Muscle of leg (tissue), 16 donors: Measurements from ENCODE around the gene MAIP1. TPM values are rescaled to one million over a fixed set of nuclear protein-coding genes. Genes with fewer than 3 reads are reported as not detected.
"Not testable (repeated sequence)": the region's sequence is repeated elsewhere in the genome, so short reads cannot be mapped to it uniquely, and the experiment has no call there.

Experiments
- DNase-seq: peaks from one replicate; pipeline ENCODE4 v3.0.0; 2013
- H3K27ac ChIP-seq: one replicate; pipeline ENCODE4 v1.5.1; 2013; ENCODE audit warnings: mild to moderate bottlenecking, low read length, control low read depth
- H3K27me3 ChIP-seq: one replicate; pipeline ENCODE4 v1.6.1; 2013; ENCODE audit warnings: low read length; ENCODE audit not compliant: control insufficient read depth, insufficient read depth
- H3K36me3 ChIP-seq: one replicate; pipeline ENCODE4 v1.6.1; 2013; ENCODE audit warnings: low read length; ENCODE audit not compliant: control insufficient read depth, insufficient read depth
- H3K4me1 ChIP-seq: one replicate; pipeline ENCODE4 v1.6.1; 2013; ENCODE audit warnings: low read length; ENCODE audit not compliant: control insufficient read depth, insufficient read depth
- H3K4me3 ChIP-seq: one replicate; pipeline ENCODE4 v1.5.1; 2013; ENCODE audit warnings: low read length, control low read depth
- H3K9me3 ChIP-seq: replicated peaks from 2 replicates; pipeline ENCODE4 v1.6.1; 2013; ENCODE audit warnings: low read depth, low read length; ENCODE audit not compliant: control insufficient read depth
- WGBS: methylation state at CpG from one replicate; pipeline ENCODE4 v1.1.5; 2013; ENCODE audit warnings: missing lambda C conversion rate; ENCODE audit not compliant: insufficient coverage; 5-methylcytosine and 5-hydroxymethylcytosine counted together
- long read RNA-seq, 11 donors: transcript quantifications; one replicate each; lab custom pipeline, GENCODE V29; 2026
- polyA plus RNA-seq, 8 donors: library from polyadenylated mRNA; unstranded; fragments of 120-200 nt; gene quantifications; one replicate each; pipeline versions ENCODE4 v1.2.1 to v1.2.3, GENCODE V29; 2013; ENCODE audit warnings: inconsistent platforms in 1 of 8, low replicate concordance in 1 of 8; ENCODE audit not compliant: insufficient read length in 8 of 8, insufficient read depth in 1 of 8
- total RNA-seq: library from RNA; stranded (reverse); fragments of 120-200 nt; gene quantifications from one replicate; pipeline ENCODE4 v1.2.4, GENCODE V29; 2013

The MAIP1 gene, protein sequence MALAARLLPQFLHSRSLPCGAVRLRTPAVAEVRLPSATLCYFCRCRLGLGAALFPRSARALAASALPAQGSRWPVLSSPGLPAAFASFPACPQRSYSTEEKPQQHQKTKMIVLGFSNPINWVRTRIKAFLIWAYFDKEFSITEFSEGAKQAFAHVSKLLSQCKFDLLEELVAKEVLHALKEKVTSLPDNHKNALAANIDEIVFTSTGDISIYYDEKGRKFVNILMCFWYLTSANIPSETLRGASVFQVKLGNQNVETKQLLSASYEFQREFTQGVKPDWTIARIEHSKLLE
- total RNA-seq (13.4 TPM), polyA plus RNA-seq (10 to 100 TPM; 16.2 to 21.3 (median 18.5) TPM)
- long read RNA-seq, donor 1, partial matches to known transcripts = 0 of 1 reads
- long read RNA-seq, donor 1, other reads (novel, unspliced or antisense) = 0 of 1 reads
- long read RNA-seq, donor 2, partial matches to known transcripts = 0 of 1 reads
- long read RNA-seq, donor 2, other reads (novel, unspliced or antisense) = 0 of 1 reads
- long read RNA-seq, donor 3, transcript MAIP1-202 (5 exons, 1,386 nt) = major isoform, 11 of 11 reads
- long read RNA-seq, donor 3, partial matches to known transcripts = 0 of 11 reads
- long read RNA-seq, donor 3, other reads (novel, unspliced or antisense) = 0 of 11 reads
- long read RNA-seq, donor 4, partial matches to known transcripts = 0 of 4 reads
- long read RNA-seq, donor 4, other reads (novel, unspliced or antisense) = 0 of 4 reads
- long read RNA-seq, donor 5, transcript MAIP1-202 (5 exons, 1,386 nt) = major isoform, 15 of 15 reads
- long read RNA-seq, donor 5, partial matches to known transcripts = 0 of 15 reads
- long read RNA-seq, donor 5, other reads (novel, unspliced or antisense) = 0 of 15 reads
- long read RNA-seq, donor 6, transcript MAIP1-202 (5 exons, 1,386 nt) = major isoform, 12 of 12 reads
- long read RNA-seq, donor 6, partial matches to known transcripts = 0 of 12 reads
- long read RNA-seq, donor 6, other reads (novel, unspliced or antisense) = 0 of 12 reads
- long read RNA-seq, donor 7, partial matches to known transcripts = 0 of 4 reads
- long read RNA-seq, donor 7, other reads (novel, unspliced or antisense) = 0 of 4 reads
- long read RNA-seq, donor 8, transcript MAIP1-202 (5 exons, 1,386 nt) = major isoform, 5 of 5 reads
- long read RNA-seq, donor 8, partial matches to known transcripts = 0 of 5 reads
- long read RNA-seq, donor 8, other reads (novel, unspliced or antisense) = 0 of 5 reads
- long read RNA-seq, donor 9, transcript MAIP1-202 (5 exons, 1,386 nt) = major isoform, 6 of 6 reads
- long read RNA-seq, donor 9, partial matches to known transcripts = 0 of 6 reads
- long read RNA-seq, donor 9, other reads (novel, unspliced or antisense) = 0 of 6 reads
- long read RNA-seq, donor 10, transcript MAIP1-202 (5 exons, 1,386 nt) = major isoform, 7 of 7 reads
- long read RNA-seq, donor 10, partial matches to known transcripts = 0 of 7 reads
- long read RNA-seq, donor 10, other reads (novel, unspliced or antisense) = 0 of 7 reads
- long read RNA-seq, donor 11, transcript MAIP1-202 (5 exons, 1,386 nt) = major isoform, 8 of 8 reads
- long read RNA-seq, donor 11, partial matches to known transcripts = 0 of 8 reads
- long read RNA-seq, donor 11, other reads (novel, unspliced or antisense) = 0 of 8 reads

DNA sequence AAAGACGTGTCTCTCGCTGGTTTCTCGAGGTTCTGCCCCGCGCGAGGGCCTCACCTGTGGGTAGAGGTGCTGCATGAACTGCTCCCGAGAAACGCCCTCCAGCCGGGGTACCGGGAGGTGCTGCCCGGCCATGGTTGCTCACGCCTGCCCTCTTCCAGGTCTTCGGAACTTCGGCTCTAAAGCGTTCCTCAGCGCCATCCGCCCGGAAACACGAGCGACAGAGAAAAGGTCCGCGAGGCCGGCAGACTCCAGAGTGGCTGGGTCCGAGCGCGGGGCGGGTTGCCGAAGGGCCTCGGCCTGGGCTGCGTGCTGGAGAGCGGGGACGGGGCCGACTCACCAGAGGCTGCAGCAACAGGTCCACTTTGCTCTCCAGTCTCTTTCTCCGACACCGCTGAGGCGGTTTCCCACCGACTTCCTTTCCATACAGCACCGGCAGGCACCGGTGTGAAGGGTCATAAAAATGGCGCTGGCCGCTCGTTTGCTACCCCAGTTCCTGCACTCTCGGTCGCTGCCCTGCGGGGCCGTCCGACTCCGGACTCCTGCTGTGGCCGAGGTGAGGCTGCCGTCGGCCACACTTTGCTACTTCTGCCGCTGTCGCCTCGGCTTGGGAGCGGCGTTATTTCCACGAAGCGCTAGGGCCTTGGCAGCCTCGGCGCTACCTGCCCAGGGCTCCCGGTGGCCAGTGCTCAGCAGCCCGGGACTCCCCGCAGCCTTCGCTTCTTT is at the start of gene MAIP1, which contains the start of gene TYW5:
TSS of gene MAIP1 (plus strand) at position 244 of the 723 bp plus-strand sequence. CDS start at position 461, 217 bp downstream.
TSS of gene TYW5 (minus strand) at position 153 of the 723 bp plus-strand sequence. CDS start at position 132, 21 bp downstream.
- no peaks in the 10 kb centered on the region for H3K9me3 ChIP-seq
- under 1% methylated on average over 64 of the region's 64 CpGs for WGBS
- H3K4me3 ChIP-seq = peak within 1 kb of the TSS; percentile 99
- peaks cover 18% of the 10 kb centered on the region for H3K4me1 ChIP-seq
- DNase-seq = peak; percentile 94
- peaks cover 6% of the 10 kb centered on the region for H3K36me3 ChIP-seq
- H3K27me3 ChIP-seq = no peaks in the 10 kb centered on the region
- H3K27ac ChIP-seq = peak within 1 kb of the TSS; percentile 97

DNA sequence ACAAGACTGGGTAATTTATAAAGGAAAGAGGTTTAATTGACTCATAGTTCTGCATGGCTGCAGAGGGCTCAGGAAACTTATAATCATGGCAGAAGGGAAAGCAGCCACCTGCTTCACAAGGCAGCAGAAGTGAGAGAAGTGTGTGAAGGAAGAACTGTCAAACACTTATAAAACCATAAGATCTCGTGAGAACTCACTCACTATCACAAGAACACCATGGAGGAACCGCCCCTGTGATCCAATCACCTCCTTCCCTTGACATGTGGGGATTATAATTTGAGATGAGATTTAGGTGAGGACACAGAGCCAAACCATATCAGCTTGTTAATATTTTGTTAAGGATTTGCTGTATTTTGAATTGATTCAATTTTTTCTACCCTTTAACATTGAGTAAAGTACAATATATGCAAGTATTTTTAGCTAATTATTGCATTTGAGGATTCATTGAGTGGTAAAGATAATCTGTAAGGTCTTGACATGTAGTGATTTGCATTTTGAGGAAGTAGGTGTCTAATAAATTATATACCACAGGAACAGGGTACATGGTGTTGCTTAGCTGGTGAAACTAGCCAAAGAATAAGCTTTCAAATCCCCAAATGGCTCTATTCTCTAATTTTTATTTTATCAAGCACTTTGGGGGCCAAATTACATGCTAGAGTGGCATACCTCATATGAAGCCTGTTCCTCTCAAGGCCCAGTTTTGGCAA is 48.2 kb upstream of the MAIP1 start:
- Histone ChIP-seq H3K4me3 (no peak overlapping the region), H3K27me3 (no peaks in the 10 kb centered on the region), H3K4me1 (peaks cover 8% of the 10 kb centered on the region), H3K9me3 (no peaks in the 10 kb centered on the region), H3K36me3 (no peaks in the 10 kb centered on the region), H3K27ac (no peak overlapping the region)
- no peak for DNase-seq
- no CpG with 5 or more reads among the region's 2 CpGs for WGBS

DNA sequence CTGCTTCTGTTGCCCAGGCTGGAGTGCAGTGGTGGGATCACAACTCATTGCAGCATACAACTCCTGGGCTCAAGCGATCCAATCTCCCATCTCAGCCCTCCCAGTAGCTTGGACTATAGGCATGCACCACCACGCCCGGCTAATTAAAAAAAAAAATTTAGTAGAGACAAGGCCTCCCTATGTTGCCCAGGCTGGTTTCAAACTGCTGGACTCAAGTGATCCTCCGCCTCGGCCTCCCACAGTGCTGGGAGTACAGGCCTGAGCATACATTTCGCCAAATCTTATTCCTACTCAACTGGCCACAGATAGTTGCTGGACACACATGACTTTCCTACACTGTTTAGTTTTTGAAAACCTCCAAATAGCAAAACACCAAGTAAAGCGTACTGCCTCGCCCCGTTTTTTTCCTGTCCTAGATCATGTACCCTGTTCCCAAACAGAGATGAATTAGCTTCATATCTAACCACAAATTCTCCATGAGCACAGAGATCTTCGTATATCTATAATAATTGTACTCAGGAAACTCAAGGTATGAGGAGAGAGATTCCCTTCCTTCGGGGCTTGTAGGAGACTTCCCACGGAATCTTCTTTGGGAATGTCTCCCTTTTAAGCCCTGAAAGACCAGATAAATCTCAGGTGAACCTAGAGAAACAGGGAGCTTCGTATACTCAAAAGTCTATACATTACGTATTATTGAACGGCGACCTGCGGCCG is 44.9 kb upstream of the MAIP1 start:
- peak; percentile 7 for DNase-seq
- Histone ChIP-seq H3K9me3 (no peaks in the 10 kb centered on the region), H3K4me1 (peaks cover 12% of the 10 kb centered on the region), H3K4me3 (peak overlapping the region; percentile 33), H3K27ac (peak overlapping the region; percentile 15), H3K36me3 (no peaks in the 10 kb centered on the region), H3K27me3 (no peaks in the 10 kb centered on the region)
- 43% methylated on average over 12 of the region's 18 CpGs for WGBS

DNA sequence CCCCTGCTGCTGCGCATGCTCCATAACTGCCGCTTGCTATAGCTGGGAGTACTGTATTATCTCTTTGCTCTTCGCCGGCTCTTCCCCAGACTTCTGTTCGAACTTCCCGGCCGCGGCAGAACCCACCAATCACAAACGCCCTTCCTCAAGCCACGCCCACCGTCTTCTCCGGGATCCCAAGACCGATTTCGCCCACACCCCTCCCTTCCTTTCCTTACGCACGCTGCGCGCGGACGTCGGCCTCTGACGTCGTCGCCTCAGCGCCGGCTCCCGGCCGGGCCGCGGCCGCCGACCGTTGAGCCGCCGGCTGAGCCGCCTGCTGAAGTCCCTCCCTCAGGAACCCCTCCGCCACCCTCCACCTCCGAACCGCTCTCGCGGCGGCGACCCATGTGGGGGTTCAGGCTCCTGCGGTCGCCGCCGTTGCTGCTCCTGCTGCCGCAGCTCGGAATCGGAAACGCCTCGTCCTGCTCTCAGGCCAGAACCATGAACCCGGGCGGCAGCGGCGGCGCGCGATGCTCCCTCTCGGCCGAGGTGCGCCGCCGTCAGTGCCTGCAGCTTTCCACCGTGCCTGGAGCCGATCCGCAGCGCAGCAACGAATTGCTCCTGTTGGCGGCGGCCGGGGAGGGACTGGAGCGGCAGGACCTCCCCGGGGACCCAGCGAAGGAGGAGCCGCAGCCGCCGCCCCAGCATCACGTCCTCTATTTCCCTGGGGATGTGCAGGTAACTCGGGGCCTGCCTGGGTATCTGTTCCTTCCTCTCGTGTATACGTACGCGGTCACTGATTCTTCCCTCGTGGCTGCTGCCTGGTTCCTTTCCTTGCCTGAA is 44.1 kb upstream of the MAIP1 start, which contains the start of gene C2orf69:
TSS of gene C2orf69 (plus strand) at position 242 of the 825 bp plus-strand sequence. CDS start at position 388, 146 bp downstream.
- Histone ChIP-seq H3K27me3 (no peaks in the 10 kb centered on the region), H3K36me3 (peaks cover 2% of the 10 kb centered on the region), H3K4me3 (peak within 1 kb of the TSS; percentile 95), H3K9me3 (no peaks in the 10 kb centered on the region), H3K27ac (peak within 1 kb of the TSS; percentile 98), H3K4me1 (peaks cover 12% of the 10 kb centered on the region)
- peak; percentile 98 for DNase-seq
- WGBS = under 1% methylated on average over 85 of the region's 85 CpGs

DNA sequence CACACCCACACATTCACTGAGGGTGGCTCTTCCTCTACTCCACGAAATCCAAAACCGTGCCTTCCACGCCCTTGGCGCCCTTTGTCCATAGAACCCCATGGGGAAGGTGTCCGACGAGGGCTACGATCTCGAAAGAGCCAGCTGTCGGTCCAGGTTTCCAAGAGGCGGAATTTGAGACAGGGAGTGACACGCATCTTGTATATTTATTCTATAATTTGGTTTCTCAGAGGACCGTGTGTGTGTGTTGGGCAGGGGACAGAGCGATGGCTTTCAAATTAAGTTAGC is 43.6 kb upstream of the MAIP1 start:
- peak; percentile 67 for DNase-seq
- H3K36me3 ChIP-seq = peaks cover 6% of the 10 kb centered on the region
- H3K27ac ChIP-seq = peak overlapping the region; percentile 98
- H3K4me1 ChIP-seq = peaks cover 12% of the 10 kb centered on the region
- 0% methylated on average over 6 of the region's 13 CpGs for WGBS
- H3K27me3 ChIP-seq = no peaks in the 10 kb centered on the region
- H3K9me3 ChIP-seq = no peaks in the 10 kb centered on the region
- peak overlapping the region; percentile 95 for H3K4me3 ChIP-seq

DNA sequence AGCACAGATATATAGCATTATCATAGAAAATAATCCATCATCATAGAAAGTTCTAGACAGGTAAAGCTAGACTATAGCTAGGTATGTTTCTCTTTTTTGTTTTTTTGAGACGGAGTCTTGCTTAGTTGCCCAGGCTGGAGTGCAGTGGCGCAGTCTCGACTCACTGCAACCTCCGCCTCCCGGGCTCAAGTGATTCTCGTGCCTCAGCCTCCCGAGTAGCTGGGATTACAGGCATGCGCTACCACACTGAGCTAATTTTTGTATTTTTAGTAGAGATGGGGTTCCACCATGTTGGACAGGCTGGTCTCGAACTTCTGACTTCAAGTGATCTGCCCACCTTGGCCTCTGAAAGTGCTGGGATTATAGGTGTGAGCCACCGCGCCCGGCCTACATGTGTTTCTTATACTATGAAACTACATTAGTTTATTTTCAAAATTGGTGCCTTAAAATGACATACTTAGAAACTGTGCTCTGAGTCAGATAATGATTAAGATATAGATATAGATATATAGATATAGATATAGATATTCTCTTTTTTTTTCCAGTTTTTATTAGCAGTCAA is 42.7 kb upstream of the MAIP1 start:
- WGBS = 78% methylated on average over 8 of the region's 12 CpGs
- peaks cover 13% of the 10 kb centered on the region for H3K36me3 ChIP-seq
- H3K4me1 ChIP-seq = peaks cover 12% of the 10 kb centered on the region
- not testable (repeated sequence) for H3K9me3 ChIP-seq, H3K27ac ChIP-seq, H3K27me3 ChIP-seq, DNase-seq
- peak overlapping the region; percentile 95 for H3K4me3 ChIP-seq

DNA sequence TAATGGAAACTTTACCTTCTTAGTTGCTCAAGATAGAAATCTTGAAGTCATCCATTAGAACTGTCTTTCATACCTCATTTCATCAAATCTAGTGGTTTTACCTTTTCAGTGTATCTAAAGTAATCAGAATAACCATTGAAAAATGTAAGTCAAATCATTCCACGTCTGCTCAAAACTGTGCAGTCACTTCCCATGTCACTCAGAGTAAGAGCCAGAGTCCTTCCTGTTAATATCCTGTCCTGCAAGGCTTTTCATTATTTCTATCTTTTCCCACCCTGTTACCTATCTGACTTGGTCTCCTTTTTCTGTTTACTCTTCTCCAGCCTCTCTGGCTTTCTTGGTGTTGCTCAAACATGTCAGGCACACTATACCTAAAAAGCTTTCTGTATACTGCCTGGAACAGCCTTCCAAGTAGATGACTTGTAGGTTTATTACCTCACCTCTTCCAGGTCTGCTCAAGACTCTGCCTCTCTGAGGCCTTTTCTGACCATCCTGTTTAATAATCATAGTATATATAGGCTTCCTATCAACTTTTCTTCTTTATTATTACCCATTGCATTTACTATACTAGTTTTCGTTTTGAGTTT is 40.9 kb upstream of the MAIP1 start:
- Histone ChIP-seq H3K4me3 (no peak overlapping the region), H3K27ac (no peak overlapping the region), H3K36me3 (peaks cover 26% of the 10 kb centered on the region), H3K9me3 (peaks cover 4% of the 10 kb centered on the region), H3K27me3 (no peaks in the 10 kb centered on the region), H3K4me1 (peaks cover 12% of the 10 kb centered on the region)
- 67% methylated on average over 1 of the region's 2 CpGs for WGBS
- DNase-seq = no peak
